ENCODE results near the gene ANKRD60. TPM values are rescaled to one million over a fixed set of nuclear protein-coding genes. Genes with fewer than 3 reads are reported as not detected.

ANKRD60 gene
- polyA plus RNA-seq, 12 donors, result not detected

Other genes starting within 250 kb of the ANKRD60 start
- 10 to 100 TPM in 10 of 12 donors, 1 to 10 TPM in 1, not detected in 1; 9.9 to 19.5 (median 15.5) TPM for gene RAB22A, start 81.1 kb upstream of the ANKRD60 start, polyA plus RNA-seq (ENCODE audit: insufficient read length in 12 of 12)
- gene VAPB, start 160.6 kb upstream of the ANKRD60 start, polyA plus RNA-seq (ENCODE audit: insufficient read length in 12 of 12), result 10 to 100 TPM in 11 of 12 donors, not detected in 1; 52.0 to 64.8 (median 58.9) TPM